ENCODE results near the gene AMBP. TPM values are rescaled to one million over a fixed set of nuclear protein-coding genes. Genes with fewer than 3 reads are reported as not detected.

The AMBP gene
- total RNA-seq, 1 donor from 2014 or later = 0.29 TPM

- peaks cover 25% of the 10 kb centered on the region for H3K4me1 Mint-ChIP-seq (ENCODE audit: low read depth, unreplicated experiment)
- H3K4me3 Mint-ChIP-seq (ENCODE audit: unreplicated experiment) = no peak overlapping the region
Measured at GRCh38 chr9:114035845-114036801, 42.0 kb downstream of the AMBP start.

GRCh38 chr9:114035221-114035844, 42.8 kb downstream of the AMBP start:
- H3K4me3 Mint-ChIP-seq (ENCODE audit: unreplicated experiment) = no peak overlapping the region
- H3K9me3 Mint-ChIP-seq (ENCODE audit: unreplicated experiment) = peaks cover 17% of the 10 kb centered on the region
- H3K27ac Mint-ChIP-seq (ENCODE audit: unreplicated experiment) = no peak overlapping the region
- peaks cover 14% of the 10 kb centered on the region for H3K27me3 Mint-ChIP-seq (ENCODE audit: unreplicated experiment)
- H3K36me3 Mint-ChIP-seq (ENCODE audit: unreplicated experiment) = peaks cover 9% of the 10 kb centered on the region
- no peak for TF ChIP-seq CTCF (IDR thresholded peaks at IDR 0.05; ENCODE audit: partially characterized antibody, unreplicated experiment)
- peaks cover 25% of the 10 kb centered on the region for H3K4me1 Mint-ChIP-seq (ENCODE audit: low read depth, unreplicated experiment)
- no peak for DNase-seq

More at GRCh38 chr9:114035845-114036801, 42.0 kb downstream of the AMBP start:
- TF ChIP-seq CTCF (IDR thresholded peaks at IDR 0.05; ENCODE audit: partially characterized antibody, unreplicated experiment) = no peak
- Mint-ChIP-seq H3K36me3 (ENCODE audit: unreplicated experiment) (peaks cover 9% of the 10 kb centered on the region), H3K27ac (ENCODE audit: unreplicated experiment) (no peak overlapping the region), H3K27me3 (ENCODE audit: unreplicated experiment) (peaks cover 12% of the 10 kb centered on the region), H3K9me3 (ENCODE audit: unreplicated experiment) (peaks cover 14% of the 10 kb centered on the region)
- no peak for DNase-seq

GRCh38 chr9:114034661-114035062, 43.4 kb downstream of the AMBP start:
- DNase-seq = no peak
- no peak overlapping the region for H3K4me3 Mint-ChIP-seq (ENCODE audit: unreplicated experiment)
- H3K9me3 Mint-ChIP-seq (ENCODE audit: unreplicated experiment) = peaks cover 17% of the 10 kb centered on the region
- peaks cover 14% of the 10 kb centered on the region for H3K27me3 Mint-ChIP-seq (ENCODE audit: unreplicated experiment)
- H3K4me1 Mint-ChIP-seq (ENCODE audit: low read depth, unreplicated experiment) = peaks cover 25% of the 10 kb centered on the region
- H3K27ac Mint-ChIP-seq (ENCODE audit: unreplicated experiment) = no peak overlapping the region
- no peak for TF ChIP-seq CTCF (IDR thresholded peaks at IDR 0.05; ENCODE audit: partially characterized antibody, unreplicated experiment)
- peaks cover 9% of the 10 kb centered on the region for H3K36me3 Mint-ChIP-seq (ENCODE audit: unreplicated experiment)

- Mint-ChIP-seq H3K27ac (ENCODE audit: unreplicated experiment) (no peak overlapping the region), H3K4me3 (ENCODE audit: unreplicated experiment) (no peak overlapping the region), H3K9me3 (ENCODE audit: unreplicated experiment) (peaks cover 19% of the 10 kb centered on the region), H3K36me3 (ENCODE audit: unreplicated experiment) (peaks cover 9% of the 10 kb centered on the region), H3K27me3 (ENCODE audit: unreplicated experiment) (peaks cover 14% of the 10 kb centered on the region), H3K4me1 (ENCODE audit: low read depth, unreplicated experiment) (peaks cover 25% of the 10 kb centered on the region)
- no peak for DNase-seq
- TF ChIP-seq CTCF (IDR thresholded peaks at IDR 0.05; ENCODE audit: partially characterized antibody, unreplicated experiment) = no peak
Measured at GRCh38 chr9:114034196-114034595, 43.9 kb downstream of the AMBP start.

All from glutamatergic neuron (in vitro differentiated cells).